Naive B cell (primary cell): ENCODE measurements around the gene CASP4. TPM values are rescaled to one million over a fixed set of nuclear protein-coding genes. Genes with fewer than 3 reads are reported as not detected.
"Not testable (repeated sequence)": the region's sequence is repeated elsewhere in the genome, so short reads cannot be mapped to it uniquely, and the experiment has no call there.

Experiments used
- ATAC-seq, 2 donors: fragments of 150-1000 bp; cut with Tn5 transposase; 2 replicates each; pipeline ENCODE4 v1.10.0; 2021; ENCODE audit warnings: low read depth in 2 of 2, mild to moderate bottlenecking in 2 of 2, moderate library complexity in 2 of 2
- DNase-seq: peaks from one replicate; pipeline ENCODE4 v3.0.0; 2022
- H3K27ac Mint-ChIP-seq, 6 donors: one replicate each; pipeline ENCODE4 v1.8.0; 2020 to 2022; ENCODE audit warnings: mild to moderate bottlenecking in 6 of 6, mixed read lengths in 6 of 6, moderate library complexity in 5 of 6, inconsistent platforms in 2 of 6
- H3K27me3 Mint-ChIP-seq, 3 donors: one replicate each; pipeline ENCODE4 v1.8.0; 2021 to 2022; ENCODE audit warnings: mixed read lengths in 3 of 3, mild to moderate bottlenecking in 1 of 3
- H3K36me3 Mint-ChIP-seq, 2 donors: one replicate each; pipeline ENCODE4 v1.8.0; 2020 to 2022; ENCODE audit warnings: mixed read lengths in 2 of 2, inconsistent platforms in 1 of 2, mild to moderate bottlenecking in 1 of 2
- H3K4me1 Mint-ChIP-seq, 3 donors: one replicate each; pipeline ENCODE4 v1.8.0; 2020 to 2022; ENCODE audit warnings: mixed read lengths in 3 of 3, inconsistent platforms in 1 of 3, mild to moderate bottlenecking in 1 of 3, moderate library complexity in 1 of 3
- H3K4me3 Mint-ChIP-seq, 8 donors: one replicate each; pipeline ENCODE4 v1.8.0; 2020 to 2022; ENCODE audit warnings: mild to moderate bottlenecking in 8 of 8, mixed read lengths in 8 of 8, moderate library complexity in 8 of 8, inconsistent platforms in 2 of 8
- H3K9me3 Mint-ChIP-seq, 7 donors: one replicate each; pipeline ENCODE4 v1.8.0; 2020 to 2022; ENCODE audit warnings: mixed read lengths in 7 of 7, mild to moderate bottlenecking in 5 of 7, inconsistent platforms in 2 of 7, moderate library complexity in 1 of 7
- polyA plus RNA-seq, 6 donors: library from polyadenylated mRNA; unstranded; fragments of 300-500 nt; fragmentation: Illumina TruSeq; gene quantifications; one replicate each; pipeline ENCODE4 v1.2.3, GENCODE V29; 2021; ENCODE audit warnings: low read depth in 6 of 6

Gene CASP4
- polyA plus RNA-seq, 6 donors from 2014 or later, result 109 to 134 (median 118) TPM

DNA sequence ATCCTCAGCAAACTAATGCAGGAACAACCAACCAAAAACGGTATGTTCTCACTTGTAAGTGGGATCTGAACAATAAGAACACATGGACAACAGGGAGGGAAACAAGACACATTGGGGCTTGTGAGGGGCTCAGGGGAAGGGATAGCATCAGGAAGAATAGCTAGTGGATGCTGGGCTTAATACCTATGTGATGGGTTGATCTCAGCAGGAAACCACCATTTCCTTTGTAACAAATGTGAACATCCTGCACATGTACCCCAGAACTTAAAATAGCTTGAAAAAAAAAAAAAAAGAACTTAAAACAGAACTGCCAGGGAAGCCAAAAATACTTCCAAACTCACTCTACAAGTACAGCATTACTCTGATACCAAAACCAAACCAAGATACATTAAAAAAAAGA, 33.8 kb downstream of the CASP4 start:
- Mint-ChIP-seq H3K4me1 (peaks cover 36 to 72% (median 71%) of the 10 kb centered on the region in 3 donors), H3K36me3 (peaks cover 21 to 28% of the 10 kb centered on the region in 2 donors), H3K4me3 (peak overlapping the region; percentile 68 to 87 (median 82)), H3K27me3 (no peaks in the 10 kb centered on the region), H3K27ac (peak overlapping the region; percentile 48 to 97 (median 80)), H3K9me3 (peaks cover 13 to 53% (median 33%) of the 10 kb centered on the region in 7 donors)
- ATAC-seq (peak; percentile 94 to 95), DNase-seq (peak; percentile 39)

DNA sequence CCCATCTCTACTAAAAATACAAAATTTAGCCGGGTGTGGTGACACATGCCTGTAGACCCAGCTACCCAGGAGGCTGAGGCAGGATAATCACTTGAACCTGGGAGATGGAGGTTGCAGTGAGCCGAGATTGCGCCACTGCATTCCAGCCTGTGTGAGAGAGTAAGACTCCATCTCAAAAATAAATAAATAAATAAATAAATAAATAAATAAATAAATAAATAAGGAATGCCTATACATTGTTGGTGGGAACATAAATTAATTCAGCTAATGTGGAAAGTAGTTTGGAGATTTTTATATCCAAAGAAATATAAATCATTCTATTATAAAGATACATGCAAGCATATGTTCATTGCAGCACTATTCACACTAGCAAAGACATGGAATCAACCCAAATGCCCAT, 34.3 kb downstream of the CASP4 start:
- Mint-ChIP-seq H3K27ac (peak overlapping the region in 4 of 6 donors; percentile 72 to 92 (median 84)), H3K4me1 (peaks cover 39 to 72% (median 71%) of the 10 kb centered on the region in 3 donors), H3K4me3 (peak overlapping the region; percentile 68 to 87 (median 82)), H3K36me3 (peaks cover 27 to 33% of the 10 kb centered on the region in 2 donors), H3K9me3 (peaks cover 16 to 58% (median 39%) of the 10 kb centered on the region in 7 donors)
- DNase-seq, ATAC-seq, H3K27me3 Mint-ChIP-seq: not testable (repeated sequence)

DNA sequence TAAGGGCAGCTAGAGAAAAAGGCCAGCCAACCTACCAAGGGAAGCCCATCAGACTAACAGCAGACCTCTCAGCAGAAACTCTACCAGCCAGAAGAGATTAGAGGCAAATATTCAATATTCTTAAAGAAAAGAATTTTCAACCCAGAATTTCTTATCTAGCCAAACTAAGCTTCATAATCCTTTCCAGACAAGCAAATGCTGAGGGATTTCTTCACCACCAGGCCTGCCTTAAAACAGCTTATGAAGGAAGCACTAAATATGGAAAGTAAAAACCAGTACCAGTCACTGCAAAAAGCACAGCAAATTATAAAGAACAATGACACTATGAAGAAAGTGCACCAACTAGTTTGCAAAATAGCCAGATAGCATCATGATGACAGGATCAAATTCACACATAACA, 39.6 kb downstream of the CASP4 start:
- peak overlapping the region in 3 of 6 donors; percentile 5 to 46 (median 30) for H3K27ac Mint-ChIP-seq
- H3K9me3 Mint-ChIP-seq, result peaks cover 26 to 72% (median 49%) of the 10 kb centered on the region in 7 donors
- H3K36me3 Mint-ChIP-seq, result peaks cover 22 to 49% of the 10 kb centered on the region in 2 donors
- no peak overlapping the region for H3K4me3 Mint-ChIP-seq
- H3K27me3 Mint-ChIP-seq, result no peaks in the 10 kb centered on the region
- ATAC-seq (no peak), DNase-seq (no peak)
- peaks cover 38 to 69% (median 63%) of the 10 kb centered on the region in 3 donors for H3K4me1 Mint-ChIP-seq

DNA sequence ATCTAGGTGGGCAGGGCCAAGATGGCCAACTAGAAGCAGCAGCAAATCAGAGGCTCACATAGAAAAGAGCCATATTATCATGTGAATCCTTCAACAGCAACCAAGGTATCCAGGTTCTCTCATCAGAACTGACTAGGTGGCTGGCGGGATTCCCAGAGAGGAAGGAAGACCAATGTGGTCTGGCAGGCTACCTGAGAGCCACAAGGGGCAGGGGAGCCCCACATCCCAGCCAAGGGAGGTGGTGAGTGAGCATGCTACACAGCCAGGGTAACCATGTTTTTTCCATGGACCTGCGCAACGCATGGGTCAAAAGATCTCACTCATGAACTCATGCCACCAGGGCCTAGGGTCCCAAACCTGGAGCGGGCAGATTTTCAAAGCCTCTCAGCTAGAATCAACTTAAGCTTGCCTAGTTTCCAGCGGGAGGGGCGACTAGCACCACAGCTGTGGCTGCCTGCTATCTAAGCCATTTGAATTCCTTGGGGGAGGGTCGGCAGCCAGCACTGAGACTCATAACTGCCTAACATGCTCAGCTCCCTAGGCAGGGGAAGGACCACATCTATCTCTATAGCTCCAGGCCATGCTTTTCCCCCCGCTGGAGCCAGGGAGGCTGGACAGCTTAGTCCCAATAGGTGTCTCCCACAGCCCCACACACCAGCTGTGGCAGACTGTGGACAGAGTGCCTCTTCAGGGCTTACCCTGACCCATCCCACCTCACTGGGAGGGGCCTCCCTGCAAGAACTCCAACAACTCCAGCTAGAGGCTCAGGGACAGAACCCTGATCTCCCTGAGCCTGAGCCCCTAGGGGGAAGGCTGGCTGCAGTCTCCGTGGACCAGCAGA, 41.4 kb downstream of the CASP4 start:
- ATAC-seq, result no peak
- Mint-ChIP-seq H3K27me3 (no peaks in the 10 kb centered on the region), H3K4me3 (no peak overlapping the region), H3K4me1 (peaks cover 37 to 66% (median 60%) of the 10 kb centered on the region in 3 donors), H3K27ac (peak overlapping the region in 2 of 6 donors; percentile 45 to 81), H3K9me3 (peaks cover 22 to 56% (median 43%) of the 10 kb centered on the region in 7 donors), H3K36me3 (peaks cover 13 to 40% of the 10 kb centered on the region in 2 donors)
- DNase-seq, result no peak

DNA sequence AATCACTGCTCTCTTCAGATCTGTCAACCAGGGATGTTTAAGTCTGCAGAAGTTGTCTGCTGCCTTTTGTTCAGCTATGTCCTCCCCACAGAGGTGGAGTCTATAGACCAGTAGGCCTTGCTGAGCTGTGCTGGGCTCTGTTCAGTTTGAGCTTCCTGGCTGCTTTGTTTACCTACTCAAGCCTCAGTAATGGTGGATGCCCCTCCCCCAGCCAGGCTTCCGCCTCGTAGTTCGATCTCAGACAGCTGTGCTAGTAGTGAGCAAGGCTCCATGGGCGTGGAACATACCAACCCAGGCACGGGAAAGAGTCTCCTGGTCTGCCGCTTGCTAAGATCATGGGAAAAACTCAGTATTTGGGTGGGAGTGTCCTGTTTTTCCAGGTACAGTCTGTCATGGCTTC, 42.5 kb downstream of the CASP4 start:
- Mint-ChIP-seq H3K9me3 (peaks cover 22 to 44% (median 37%) of the 10 kb centered on the region in 7 donors), H3K4me1 (peaks cover 40 to 66% (median 59%) of the 10 kb centered on the region in 3 donors), H3K27me3 (no peaks in the 10 kb centered on the region), H3K27ac (no peak overlapping the region), H3K36me3 (peaks cover 11 to 40% of the 10 kb centered on the region in 2 donors), H3K4me3 (no peak overlapping the region)
- ATAC-seq, result no peak
- DNase-seq, result no peak

DNA sequence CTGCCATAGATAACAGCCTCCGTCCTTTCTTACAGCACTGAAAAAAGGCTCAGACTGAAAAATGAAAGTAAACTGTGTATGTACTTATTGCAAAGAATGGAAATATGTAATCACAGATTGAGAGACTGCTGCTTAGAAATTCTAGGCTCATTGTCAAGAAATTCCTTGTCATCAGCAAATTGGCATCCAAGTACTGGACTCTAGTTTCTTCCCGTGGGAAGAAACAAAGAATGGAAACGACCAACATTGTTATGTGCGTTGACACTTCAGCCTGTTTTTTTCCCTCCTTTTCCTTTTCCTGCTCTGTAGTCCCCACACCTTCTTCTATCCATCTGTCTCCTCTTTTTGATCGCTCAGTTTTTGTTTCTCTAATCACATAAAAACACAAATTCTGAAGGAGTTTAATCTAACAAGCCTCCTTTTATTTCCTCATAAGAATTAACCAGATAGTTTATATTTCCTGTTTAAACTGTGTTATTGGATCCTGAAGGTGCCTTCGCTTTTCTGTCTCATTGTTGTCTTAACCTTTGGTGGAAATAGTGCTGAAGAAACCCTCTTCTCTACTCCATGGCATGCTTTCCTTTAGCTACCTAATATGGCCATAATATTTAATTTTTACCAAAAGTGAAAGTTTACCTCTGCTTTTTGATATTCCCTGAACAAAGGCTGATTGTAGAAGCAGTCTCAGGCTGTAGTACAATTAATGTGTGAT, 50.1 kb downstream of the CASP4 start:
- Mint-ChIP-seq H3K27ac (peak overlapping the region; percentile 84 to 97 (median 96)), H3K4me1 (peaks cover 55 to 80% (median 79%) of the 10 kb centered on the region in 3 donors), H3K36me3 (no peaks in the 10 kb centered on the region), H3K4me3 (peak overlapping the region; percentile 78 to 96 (median 92)), H3K27me3 (no peaks in the 10 kb centered on the region), H3K9me3 (peaks cover 0 to 7% (median 0%) of the 10 kb centered on the region in 7 donors)
- DNase-seq (no peak), ATAC-seq (peak; percentile 69 to 70)

DNA sequence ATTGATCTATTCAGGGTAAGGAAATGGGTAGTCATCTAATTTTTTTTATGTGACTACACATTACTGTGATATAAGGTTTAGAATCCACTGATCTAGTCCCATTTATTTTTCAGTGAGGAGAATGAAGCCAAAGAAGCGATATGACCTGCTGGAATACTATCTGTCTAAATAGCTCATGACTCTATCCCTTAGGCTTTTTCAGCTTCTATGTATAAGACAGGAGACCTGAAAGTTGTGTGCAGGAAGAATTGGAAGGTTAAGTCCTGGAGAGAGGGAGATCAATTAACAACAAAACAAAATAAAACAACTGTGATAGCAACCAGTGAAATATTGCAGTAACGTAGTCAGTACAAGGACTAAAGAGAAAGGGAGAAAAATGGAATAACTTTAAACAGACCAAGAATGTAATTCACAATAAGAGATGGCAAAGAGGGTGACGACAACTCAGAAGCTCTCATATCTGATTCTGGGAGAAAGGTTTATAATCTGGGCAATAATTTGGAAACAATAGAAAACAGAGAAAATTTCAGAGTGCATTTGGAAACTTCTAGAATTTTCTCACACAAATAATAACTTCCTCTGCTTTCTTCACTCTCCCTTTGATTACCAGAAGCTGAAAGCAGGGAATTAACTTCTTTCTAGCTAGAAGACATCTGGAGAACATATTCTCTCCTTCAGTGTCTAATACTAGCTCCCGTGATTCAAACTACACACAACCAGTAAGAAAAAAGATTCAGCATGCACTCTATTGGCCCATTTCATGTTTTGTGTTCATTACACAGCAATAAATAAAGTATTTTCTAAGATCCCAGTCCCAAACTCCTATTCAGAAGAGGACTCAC, 50.9 kb downstream of the CASP4 start:
- DNase-seq, result no peak
- peak overlapping the region; percentile 78 to 96 (median 92) for H3K4me3 Mint-ChIP-seq

DNA sequence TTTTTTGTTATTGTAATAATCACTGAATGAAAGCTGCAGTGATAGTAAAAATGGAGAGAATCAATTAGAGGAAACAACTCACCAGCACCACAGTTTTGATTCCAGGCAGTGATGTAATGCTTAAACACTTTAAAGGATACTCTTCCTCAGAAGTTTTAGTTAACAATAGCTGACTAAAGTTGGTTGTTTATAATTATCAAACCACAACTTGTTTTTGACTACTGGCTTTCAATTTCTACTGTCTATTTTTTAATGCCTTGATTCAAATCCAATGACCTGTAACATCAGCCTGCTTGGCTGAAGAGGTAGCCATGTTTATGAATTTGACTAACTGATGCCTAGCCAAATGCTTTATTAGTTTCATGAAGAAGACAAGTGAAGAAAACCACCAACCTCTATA, 51.9 kb downstream of the CASP4 start:
- ATAC-seq (peak; percentile 14 to 36), DNase-seq (no peak)
- Mint-ChIP-seq H3K27me3 (no peaks in the 10 kb centered on the region), H3K9me3 (peaks cover 0 to 2% (median 0%) of the 10 kb centered on the region in 7 donors), H3K27ac (peak overlapping the region; percentile 79 to 95 (median 89)), H3K4me1 (peaks cover 41 to 72% (median 68%) of the 10 kb centered on the region in 3 donors), H3K36me3 (no peaks in the 10 kb centered on the region), H3K4me3 (peak overlapping the region; percentile 64 to 96 (median 88))

More for the DNA sequence above, 50.9 kb downstream of the CASP4 start:
- ATAC-seq, result peak; percentile 32 to 36
- H3K9me3 Mint-ChIP-seq, result peaks cover 0 to 7% (median 0%) of the 10 kb centered on the region in 7 donors
- no peaks in the 10 kb centered on the region for H3K36me3 Mint-ChIP-seq
- H3K4me1 Mint-ChIP-seq, result peaks cover 50 to 77% (median 76%) of the 10 kb centered on the region in 3 donors
- H3K27ac Mint-ChIP-seq, result peak overlapping the region; percentile 84 to 97 (median 96)
- H3K27me3 Mint-ChIP-seq, result no peaks in the 10 kb centered on the region

DNA sequence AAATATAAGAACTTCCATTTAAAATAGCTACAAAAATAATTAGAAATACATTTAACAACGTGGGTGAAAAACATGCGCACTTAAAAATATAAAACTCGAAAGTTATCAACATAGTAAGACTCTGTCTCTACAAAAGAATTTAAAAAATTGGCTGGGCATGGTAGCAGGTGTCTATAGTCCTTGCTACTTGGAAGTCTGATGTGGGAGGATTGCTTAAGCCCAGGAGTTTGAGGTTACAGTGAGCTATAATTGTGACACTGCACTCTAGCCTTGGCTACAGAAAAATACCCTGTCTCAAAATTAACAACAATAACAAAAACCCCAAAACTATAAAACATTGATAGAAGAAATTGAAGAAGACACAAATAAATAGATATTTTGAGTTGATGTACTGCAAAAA, 56.3 kb downstream of the CASP4 start:
- H3K36me3 Mint-ChIP-seq, result peaks cover 16 to 17% of the 10 kb centered on the region in 2 donors
- peaks cover 0 to 2% (median 0%) of the 10 kb centered on the region in 7 donors for H3K9me3 Mint-ChIP-seq
- ATAC-seq (no peak), DNase-seq (no peak)
- no peaks in the 10 kb centered on the region for H3K27me3 Mint-ChIP-seq
- H3K4me1 Mint-ChIP-seq, result peaks cover 33 to 52% (median 50%) of the 10 kb centered on the region in 3 donors
- peak overlapping the region in 1 of 8 donors; percentile 29 for H3K4me3 Mint-ChIP-seq
- H3K27ac Mint-ChIP-seq, result peak overlapping the region in 1 of 6 donors; percentile 39

DNA sequence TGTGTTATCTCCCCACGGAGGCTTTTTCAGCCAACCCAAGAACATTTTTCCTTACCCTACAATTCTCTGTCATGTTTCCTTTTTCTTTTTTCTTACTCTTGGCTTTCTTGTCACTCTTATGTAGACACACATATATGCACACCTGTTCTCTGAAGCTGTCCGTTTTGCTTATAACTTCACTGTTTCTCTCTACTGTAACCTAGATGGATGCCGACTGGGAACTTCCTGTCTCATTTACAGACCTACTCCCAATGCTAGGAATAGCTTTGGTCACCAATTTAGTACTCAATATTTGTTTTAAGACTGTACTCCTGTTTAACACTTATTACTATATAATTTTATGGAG, 60.2 kb downstream of the CASP4 start:
- no peaks in the 10 kb centered on the region for H3K9me3 Mint-ChIP-seq
- H3K4me3 Mint-ChIP-seq, result peak overlapping the region in 3 of 8 donors; percentile 0 to 79 (median 11)
- no peak for ATAC-seq
- DNase-seq, result no peak
- peak overlapping the region in 2 of 6 donors; percentile 44 to 76 for H3K27ac Mint-ChIP-seq
- H3K4me1 Mint-ChIP-seq, result peaks cover 10 to 22% (median 16%) of the 10 kb centered on the region in 3 donors
- peaks cover 38 to 39% of the 10 kb centered on the region in 2 donors for H3K36me3 Mint-ChIP-seq
- no peaks in the 10 kb centered on the region for H3K27me3 Mint-ChIP-seq

DNA sequence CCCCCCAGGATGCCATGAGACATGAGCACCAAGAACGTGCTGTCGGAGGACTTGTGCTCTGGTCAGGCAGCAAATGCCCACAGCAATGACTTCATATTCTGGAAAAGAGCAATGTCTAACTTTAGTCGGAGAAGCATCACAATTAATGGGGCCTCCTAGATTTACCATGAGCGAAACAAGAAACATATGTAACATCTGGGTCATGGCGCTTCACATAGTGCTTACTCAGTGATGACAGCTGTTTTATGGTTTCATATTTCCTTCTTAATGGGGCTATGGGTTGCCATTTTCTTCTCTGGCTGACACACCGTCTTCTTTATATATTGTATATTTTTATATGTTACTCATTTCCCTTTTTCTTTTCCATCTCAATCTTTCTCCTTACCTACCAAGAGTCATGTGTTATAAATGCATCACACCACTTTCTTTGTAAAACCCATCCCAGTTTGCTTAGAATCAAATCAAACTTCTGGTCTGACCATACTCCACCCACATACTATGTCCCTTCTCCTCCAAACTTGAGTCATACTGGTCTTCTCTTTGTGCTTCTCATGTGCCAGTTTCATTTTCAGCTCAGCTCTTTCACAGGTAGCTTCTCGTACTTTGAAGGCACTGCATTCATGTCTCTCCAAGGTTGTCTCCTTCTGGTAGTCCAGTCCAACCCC, 60.7 kb downstream of the CASP4 start:
- H3K4me1 Mint-ChIP-seq, result peaks cover 10 to 18% (median 14%) of the 10 kb centered on the region in 3 donors
- ATAC-seq, result no peak

DNA sequence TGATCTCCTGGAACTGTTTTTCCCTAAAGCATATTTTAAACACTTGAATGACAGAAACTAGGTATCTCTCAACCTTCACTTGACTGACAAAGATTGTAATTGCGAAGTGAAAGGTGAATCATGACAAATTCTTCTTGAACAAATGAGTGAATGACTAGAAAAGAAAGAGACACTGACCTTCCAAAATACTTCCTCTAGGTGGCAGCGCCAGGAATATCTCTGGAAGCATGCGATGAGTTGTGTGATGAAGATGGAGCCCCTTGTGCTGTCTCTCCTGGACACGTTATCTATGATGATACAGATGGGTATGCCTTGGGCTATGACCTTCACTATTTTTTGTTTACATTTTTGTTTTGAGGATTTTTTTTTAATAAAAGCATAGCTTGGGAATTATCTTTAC, 63.1 kb downstream of the CASP4 start:
- Mint-ChIP-seq H3K4me1 (peaks cover 25 to 30% (median 27%) of the 10 kb centered on the region in 3 donors), H3K27me3 (no peaks in the 10 kb centered on the region), H3K27ac (peak overlapping the region in 1 of 6 donors; percentile 8), H3K4me3 (no peak overlapping the region), H3K9me3 (peaks cover 0 to 5% (median 0%) of the 10 kb centered on the region in 7 donors), H3K36me3 (peaks cover 57 to 58% of the 10 kb centered on the region in 2 donors)
- ATAC-seq (no peak), DNase-seq (no peak)

More for the DNA sequence above, 60.7 kb downstream of the CASP4 start:
- no peaks in the 10 kb centered on the region for H3K27me3 Mint-ChIP-seq
- no peak for DNase-seq
- H3K27ac Mint-ChIP-seq, result peak overlapping the region in 2 of 6 donors; percentile 44 to 76
- no peaks in the 10 kb centered on the region for H3K9me3 Mint-ChIP-seq
- peak overlapping the region in 2 of 8 donors; percentile 0 to 79 for H3K4me3 Mint-ChIP-seq
- H3K36me3 Mint-ChIP-seq, result peaks cover 43% of the 10 kb centered on the region in 2 donors
